Neural progenitor cell (in vitro differentiated cells): ENCODE results near the gene H1-8.

ENCODE experiments used
- EZH2phosphoT487 ChIP-seq: fragments of 200-600 bp; sonication (generic); IDR thresholded peaks from 2 replicates; pipeline ENCODE4 v1.6.1; 2017; ENCODE audit warnings: antibody characterized with exemption
- TF ChIP-seq, protein P1 (sequence below): fragments of 200-600 bp; sonication (generic); IDR thresholded peaks from 2 replicates; pipeline ENCODE4 v1.5.1; 2017; ENCODE audit warnings: antibody characterized with exemption, mild to moderate bottlenecking

DNA sequence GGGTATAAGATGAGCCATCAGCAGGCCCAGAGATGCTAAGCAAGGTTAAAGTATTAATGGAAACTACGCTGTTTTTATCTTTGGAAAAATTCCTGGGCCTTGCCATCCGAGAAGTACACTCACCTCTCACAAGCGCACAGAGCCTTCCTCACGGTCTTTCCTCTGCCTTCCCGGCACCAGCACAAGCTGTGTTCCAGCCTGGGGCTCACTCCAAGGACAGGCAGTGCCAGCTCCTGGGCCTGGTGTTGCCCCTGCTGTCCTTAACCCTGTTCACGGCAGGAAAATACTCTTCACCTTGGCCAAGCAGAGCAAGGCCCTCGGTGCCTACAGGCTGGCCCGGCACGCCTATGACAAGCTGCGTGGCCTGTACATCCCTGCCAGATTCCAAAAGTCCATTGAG is 28.9 kb upstream of the H1-8 start:
- TF ChIP-seq, protein P1, sequence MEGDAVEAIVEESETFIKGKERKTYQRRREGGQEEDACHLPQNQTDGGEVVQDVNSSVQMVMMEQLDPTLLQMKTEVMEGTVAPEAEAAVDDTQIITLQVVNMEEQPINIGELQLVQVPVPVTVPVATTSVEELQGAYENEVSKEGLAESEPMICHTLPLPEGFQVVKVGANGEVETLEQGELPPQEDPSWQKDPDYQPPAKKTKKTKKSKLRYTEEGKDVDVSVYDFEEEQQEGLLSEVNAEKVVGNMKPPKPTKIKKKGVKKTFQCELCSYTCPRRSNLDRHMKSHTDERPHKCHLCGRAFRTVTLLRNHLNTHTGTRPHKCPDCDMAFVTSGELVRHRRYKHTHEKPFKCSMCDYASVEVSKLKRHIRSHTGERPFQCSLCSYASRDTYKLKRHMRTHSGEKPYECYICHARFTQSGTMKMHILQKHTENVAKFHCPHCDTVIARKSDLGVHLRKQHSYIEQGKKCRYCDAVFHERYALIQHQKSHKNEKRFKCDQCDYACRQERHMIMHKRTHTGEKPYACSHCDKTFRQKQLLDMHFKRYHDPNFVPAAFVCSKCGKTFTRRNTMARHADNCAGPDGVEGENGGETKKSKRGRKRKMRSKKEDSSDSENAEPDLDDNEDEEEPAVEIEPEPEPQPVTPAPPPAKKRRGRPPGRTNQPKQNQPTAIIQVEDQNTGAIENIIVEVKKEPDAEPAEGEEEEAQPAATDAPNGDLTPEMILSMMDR, result no peak
- no peak for TF ChIP-seq EZH2phosphoT487
